Measurements from ENCODE around the gene ERN2. TPM values are rescaled to one million over a fixed set of nuclear protein-coding genes. Genes with fewer than 3 reads are reported as not detected.

ERN2 gene
- total and polyA plus RNA-seq, 2 of the 13 experiments (the other 11 are each of a cell fraction or from before 2014, with no cell fraction given) = 2.2 to 3.5 TPM

- TF ChIP-seq, protein P1, sequence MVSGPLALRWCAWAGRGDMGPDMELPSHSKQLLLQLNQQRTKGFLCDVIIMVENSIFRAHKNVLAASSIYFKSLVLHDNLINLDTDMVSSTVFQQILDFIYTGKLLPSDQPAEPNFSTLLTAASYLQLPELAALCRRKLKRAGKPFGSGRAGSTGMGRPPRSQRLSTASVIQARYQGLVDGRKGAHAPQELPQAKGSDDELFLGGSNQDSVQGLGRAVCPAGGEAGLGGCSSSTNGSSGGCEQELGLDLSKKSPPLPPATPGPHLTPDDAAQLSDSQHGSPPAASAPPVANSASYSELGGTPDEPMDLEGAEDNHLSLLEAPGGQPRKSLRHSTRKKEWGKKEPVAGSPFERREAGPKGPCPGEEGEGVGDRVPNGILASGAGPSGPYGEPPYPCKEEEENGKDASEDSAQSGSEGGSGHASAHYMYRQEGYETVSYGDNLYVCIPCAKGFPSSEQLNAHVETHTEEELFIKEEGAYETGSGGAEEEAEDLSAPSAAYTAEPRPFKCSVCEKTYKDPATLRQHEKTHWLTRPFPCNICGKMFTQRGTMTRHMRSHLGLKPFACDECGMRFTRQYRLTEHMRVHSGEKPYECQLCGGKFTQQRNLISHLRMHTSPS (CRISPR knock-in tag; IDR thresholded peaks at IDR 0.05; ENCODE audit: low read depth) = 0 out of 2 replicates have a peak, but pooled peaks have one; percentile 27
- TF ChIP-seq ZBTB40 (IDR thresholded peaks at IDR 0.05) = no peak
- TF ChIP-seq ZBTB40 (CRISPR knock-in tag; IDR thresholded peaks at IDR 0.05) = peak; percentile 82; the same call in 1 of the 2 replicates
- TF ChIP-seq NR2F1 (CRISPR knock-in tag; IDR thresholded peaks at IDR 0.05) = 0 out of 4 replicates have a peak, but pooled peaks of 1 of the 2 experiments have one; percentile 10
- peak; percentile 96 for TF ChIP-seq ZNF605 (CRISPR knock-in tag; IDR thresholded peaks at IDR 0.05)
- no peak; the same call in 1 of the 2 replicates for TF ChIP-seq SAFB2 (CRISPR knock-in tag; IDR thresholded peaks at IDR 0.05; ENCODE audit: borderline replicate concordance, low read depth)
- peak; percentile 12; the same call in 1 of the 2 replicates for TF ChIP-seq SP5 (CRISPR knock-in tag; IDR thresholded peaks at IDR 0.05; ENCODE audit: borderline replicate concordance, low read depth)
- TF ChIP-seq ISX (CRISPR knock-in tag; conservative IDR thresholded peaks at IDR 0.05) = peak; percentile 57; the same call in 1 of the 2 replicates
- TF ChIP-seq ATF7 (IDR thresholded peaks at IDR 0.05) = no peak
- 0 out of 2 replicates have a peak, but pooled peaks have one; percentile 13 for TF ChIP-seq ATF7 (CRISPR knock-in tag; IDR thresholded peaks at IDR 0.05)
- no peak for TF ChIP-seq MED1 (CRISPR knock-in tag; IDR thresholded peaks at IDR 0.05)
- peak; percentile 39; the same call in 1 of the 2 replicates for TF ChIP-seq ONECUT2 (CRISPR knock-in tag; IDR thresholded peaks at IDR 0.05)
- TF ChIP-seq, protein P2, sequence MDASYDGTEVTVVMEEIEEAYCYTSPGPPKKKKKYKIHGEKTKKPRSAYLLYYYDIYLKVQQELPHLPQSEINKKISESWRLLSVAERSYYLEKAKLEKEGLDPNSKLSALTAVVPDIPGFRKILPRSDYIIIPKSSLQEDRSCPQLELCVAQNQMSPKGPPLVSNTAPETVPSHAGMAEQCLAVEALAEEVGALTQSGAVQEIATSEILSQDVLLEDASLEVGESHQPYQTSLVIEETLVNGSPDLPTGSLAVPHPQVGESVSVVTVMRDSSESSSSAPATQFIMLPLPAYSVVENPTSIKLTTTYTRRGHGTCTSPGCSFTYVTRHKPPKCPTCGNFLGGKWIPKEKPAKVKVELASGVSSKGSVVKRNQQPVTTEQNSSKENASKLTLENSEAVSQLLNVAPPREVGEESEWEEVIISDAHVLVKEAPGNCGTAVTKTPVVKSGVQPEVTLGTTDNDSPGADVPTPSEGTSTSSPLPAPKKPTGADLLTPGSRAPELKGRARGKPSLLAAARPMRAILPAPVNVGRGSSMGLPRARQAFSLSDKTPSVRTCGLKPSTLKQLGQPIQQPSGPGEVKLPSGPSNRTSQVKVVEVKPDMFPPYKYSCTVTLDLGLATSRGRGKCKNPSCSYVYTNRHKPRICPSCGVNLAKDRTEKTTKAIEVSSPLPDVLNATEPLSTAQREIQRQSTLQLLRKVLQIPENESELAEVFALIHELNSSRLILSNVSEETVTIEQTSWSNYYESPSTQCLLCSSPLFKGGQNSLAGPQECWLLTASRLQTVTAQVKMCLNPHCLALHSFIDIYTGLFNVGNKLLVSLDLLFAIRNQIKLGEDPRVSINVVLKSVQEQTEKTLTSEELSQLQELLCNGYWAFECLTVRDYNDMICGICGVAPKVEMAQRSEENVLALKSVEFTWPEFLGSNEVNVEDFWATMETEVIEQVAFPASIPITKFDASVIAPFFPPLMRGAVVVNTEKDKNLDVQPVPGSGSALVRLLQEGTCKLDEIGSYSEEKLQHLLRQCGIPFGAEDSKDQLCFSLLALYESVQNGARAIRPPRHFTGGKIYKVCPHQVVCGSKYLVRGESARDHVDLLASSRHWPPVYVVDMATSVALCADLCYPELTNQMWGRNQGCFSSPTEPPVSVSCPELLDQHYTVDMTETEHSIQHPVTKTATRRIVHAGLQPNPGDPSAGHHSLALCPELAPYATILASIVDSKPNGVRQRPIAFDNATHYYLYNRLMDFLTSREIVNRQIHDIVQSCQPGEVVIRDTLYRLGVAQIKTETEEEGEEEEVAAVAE (CRISPR knock-in tag; IDR thresholded peaks at IDR 0.05; ENCODE audit: borderline replicate concordance) = peak; percentile 92
Measured at GRCh38 chr16:23678430-23679273, 34.4 kb downstream of the ERN2 start, which contains the start of gene PLK1 (continued).

Data from HepG2 (cell line).